ENCODE results near the gene MRPS34. TPM values are rescaled to one million over a fixed set of nuclear protein-coding genes. Genes with fewer than 3 reads are reported as not detected.
"Not testable (repeated sequence)": the region's sequence is repeated elsewhere in the genome, so short reads cannot be mapped to it uniquely, and the experiment has no call there.

Gene MRPS34
- total RNA-seq, 1 donor from 2014 or later = 85.9 TPM

DNA sequence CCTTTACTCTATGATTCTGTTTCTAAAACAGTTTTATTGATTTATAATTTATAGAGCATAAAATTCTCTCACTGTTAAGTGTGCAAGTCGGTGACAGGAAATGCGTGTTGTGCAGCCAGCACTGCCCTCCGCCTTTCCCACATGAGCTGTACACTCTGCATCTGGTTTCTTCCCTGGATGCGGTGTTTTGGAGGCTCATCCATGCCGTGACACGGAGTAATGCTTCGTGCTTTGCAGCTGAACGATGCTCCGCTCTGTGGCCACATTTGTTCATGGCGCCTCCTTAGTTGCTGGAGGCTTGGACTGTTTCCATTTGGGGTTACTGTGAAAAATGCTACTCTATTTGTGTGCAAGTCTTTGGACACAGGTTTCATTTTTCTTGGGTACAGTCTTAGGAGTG lies 27.8 kb upstream of the MRPS34 start:
- ATAC-seq (no peak), DNase-seq (no peak)
- intact Hi-C loops (cut with micrococcal nuclease) = no loop called here

DNA sequence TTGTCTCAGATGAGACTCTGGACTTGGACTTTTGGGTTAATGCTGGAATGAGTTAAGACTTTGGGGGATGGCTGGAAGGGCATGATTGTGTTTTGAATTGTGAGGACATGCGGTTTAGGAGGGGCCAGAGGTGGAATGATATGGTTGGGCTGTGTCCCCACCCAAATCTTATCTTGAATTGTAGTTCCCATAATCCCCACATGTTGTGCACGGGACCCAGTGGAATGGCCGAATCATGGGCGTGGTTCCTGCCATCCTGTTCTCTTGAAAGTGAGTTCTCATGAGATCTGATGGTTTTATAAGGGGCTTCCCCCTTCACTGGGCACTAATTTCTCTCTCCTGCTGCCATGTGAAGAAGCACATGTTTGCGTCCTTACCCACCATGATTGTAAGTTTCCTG lies 26.3 kb upstream of the MRPS34 start:
- intact Hi-C loops (cut with micrococcal nuclease); ATAC-seq; DNase-seq: not testable (repeated sequence)

DNA sequence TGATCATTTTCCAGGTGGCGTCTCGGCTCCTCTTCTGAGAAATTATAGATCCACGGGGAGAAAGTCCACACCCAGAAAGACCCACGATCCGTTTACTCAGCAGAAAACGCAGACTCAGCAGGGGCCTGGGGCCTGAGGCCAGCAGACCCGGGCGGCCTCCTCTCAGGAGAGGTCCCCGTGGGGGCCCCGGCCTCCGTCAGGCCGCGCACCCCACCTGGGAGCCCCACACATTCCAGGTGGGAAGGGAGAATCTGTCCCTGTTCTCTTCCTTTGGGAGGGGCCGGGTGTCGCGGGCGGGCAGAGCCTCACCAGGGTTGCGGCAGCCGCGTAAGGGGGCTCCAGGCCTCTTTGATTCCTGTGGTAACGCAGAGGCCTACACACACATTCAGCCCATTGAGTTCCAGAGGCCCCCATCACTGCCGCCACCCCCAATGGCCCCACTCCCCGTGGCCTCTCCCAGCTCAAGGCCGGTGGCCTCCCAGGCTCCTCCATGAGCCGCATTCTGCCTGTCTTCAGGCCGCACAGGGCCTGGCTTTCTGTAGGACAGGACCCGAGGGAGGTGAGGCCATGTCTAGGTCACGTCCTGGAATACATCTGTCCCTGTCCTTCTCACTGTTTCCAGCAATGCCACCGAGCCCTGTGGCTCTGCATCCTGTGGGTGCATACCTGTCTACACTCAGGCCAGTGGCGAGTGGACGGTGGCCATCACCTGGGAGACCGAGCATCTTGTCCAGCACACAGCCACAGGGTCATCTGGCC lies 22.2 kb upstream of the MRPS34 start:
- no peak for ATAC-seq
- intact Hi-C loops (cut with micrococcal nuclease) = no loop called here
- DNase-seq = no peak

DNA sequence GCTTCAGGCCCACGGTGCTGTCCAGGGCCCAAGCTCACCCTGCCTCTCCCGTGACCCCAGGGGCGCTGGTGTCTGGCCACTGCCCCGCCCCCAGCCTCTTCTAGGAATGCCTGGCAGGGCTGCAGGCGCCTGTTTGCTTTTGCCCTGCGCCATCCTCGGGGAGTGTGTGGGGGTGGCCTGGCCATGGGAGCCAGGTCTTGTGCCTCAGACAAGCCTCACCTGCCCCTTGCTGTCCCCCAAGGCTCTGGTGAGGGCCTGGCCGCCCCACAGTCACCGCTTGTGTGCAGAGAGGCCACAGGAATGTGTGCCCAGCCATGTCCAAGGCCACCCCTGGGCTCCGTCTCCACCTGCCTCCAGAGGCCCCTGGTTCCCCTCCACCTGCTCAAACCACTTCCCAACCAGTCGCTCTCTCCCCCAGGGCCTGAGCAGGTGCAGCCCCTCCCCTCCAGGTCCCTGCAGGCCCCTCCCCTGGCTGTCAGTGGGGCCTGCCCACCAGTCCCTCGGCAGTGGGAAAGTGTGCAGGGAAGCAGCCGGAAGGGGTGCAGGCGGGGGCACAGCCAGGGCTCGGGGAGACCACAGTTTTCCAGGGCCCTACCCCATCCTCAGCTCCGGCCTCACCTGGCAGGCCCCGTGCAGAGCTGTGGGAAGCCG lies 21.4 kb upstream of the MRPS34 start:
- no peak for DNase-seq
- ATAC-seq = no peak
- intact Hi-C loops (cut with micrococcal nuclease) = no loop called here

DNA sequence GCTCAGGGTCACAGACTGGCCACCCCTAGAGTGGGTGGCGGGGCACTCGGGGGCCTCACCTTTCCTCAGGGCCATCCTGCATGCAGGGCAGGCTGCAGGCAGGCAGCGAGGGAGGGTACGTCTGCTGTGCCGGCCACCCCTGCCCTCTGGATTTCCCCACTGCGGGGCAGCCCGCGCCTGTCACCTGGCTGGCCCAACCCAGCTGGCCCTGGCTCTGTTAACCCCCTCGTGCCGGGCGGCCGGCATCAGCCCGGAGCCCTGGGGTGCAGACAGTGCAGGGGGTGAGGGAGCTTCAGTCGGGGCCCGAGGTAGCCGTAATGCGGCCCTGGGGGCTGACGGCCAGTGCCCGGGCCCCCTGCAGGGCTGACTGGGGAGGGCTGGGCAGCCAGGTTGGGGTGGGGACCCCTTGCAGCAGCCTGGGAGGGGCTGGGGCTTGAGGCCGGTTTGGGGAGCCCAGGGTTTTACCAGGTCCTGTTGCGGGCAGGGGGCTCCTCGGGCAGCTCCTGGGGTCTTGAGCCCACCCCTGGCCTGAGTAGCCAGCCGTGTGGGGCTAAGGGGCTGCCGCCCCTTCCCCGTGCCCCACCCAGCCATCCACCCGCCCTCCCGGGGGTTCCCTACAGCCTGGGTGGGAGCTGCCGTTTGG lies 20.8 kb upstream of the MRPS34 start, which contains the start of gene IGFALS:
TSS of gene IGFALS (minus strand) at position 128 of the 643 bp plus-strand sequence. CDS start at position 75, 53 bp downstream.
- intact Hi-C loops (cut with micrococcal nuclease) = no loop called here
- no peak for ATAC-seq
- peak; percentile 17 for DNase-seq

DNA sequence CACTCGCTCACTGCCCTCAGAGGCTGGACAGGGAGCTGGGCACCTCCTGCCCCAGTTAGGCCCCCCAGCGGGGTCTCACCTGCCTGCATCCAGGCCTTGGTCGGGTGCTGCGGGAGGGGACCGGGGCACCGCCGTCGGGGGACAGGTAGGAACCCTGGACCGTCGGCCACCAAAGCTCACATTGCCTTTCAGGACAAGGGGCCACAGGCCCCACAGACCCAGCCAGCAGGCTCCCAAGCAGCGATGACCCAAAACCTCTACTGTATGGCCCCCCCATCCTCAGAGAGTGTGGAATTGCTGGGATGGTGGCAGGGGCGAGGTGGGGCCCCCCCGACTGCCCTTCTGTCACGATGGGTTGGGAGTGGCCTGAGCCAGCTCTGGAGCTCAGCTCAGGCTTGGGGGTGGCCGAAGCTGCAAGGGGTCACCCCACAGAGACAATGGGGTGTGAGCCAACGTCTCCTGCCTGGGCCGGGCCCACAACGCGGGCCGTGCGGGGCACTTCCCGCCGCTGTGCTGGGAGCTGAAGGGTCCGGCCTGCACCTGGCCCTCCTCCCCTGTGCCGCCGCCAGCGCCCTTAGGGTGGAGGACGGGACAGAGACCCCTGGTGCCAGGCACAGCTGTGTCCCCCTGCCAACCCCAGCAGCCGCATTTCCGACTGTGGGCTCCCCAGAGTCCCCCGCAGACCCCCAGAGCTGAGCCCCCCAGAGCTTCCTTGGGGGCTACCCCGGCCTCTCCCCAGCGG lies 20.1 kb upstream of the MRPS34 start:
- peak; percentile 20 for DNase-seq

DNA sequence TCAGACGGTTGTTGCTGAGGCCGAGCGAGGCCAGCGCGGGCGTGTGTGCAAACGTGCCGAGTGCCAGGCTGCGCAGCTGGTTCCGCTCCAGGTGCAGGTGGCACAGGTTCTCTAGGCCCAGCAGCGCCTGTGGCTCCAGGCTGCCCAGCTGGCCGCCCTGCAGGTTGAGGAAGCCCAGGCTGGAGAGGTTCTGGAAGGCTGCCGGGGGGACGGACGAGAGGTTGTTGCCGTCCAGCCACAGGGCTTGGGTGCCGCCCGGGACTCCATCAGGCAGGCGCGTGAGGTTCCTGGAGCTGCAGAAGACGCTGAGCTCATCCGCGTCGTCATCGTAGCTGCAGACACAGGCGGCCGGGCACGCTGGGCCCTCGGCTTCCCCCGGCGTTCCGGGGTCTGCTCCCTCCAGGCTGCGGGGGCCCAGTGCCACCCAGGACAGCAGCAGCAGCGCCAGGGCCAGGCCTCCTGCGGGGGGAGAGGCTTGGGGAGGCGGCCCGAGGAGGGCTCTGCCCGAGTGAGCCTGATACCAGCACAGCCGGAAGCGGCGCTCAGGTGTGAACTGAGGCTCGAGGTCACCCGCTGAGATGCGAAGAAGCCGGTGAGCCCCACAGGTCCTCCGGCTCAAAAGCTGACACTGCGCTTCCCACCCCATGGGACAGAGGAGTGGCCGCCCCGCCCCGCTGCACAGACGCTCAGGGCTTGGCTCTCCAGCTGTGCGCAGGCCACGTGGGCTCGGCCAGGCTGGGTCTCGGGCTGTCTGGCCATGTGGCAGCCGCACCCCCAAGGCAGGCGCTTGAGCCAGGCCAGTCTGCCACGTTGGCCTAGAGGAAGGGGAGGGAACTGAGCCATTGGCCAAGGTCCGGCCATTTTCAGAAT lies 19.2 kb upstream of the MRPS34 start:
- DNase-seq (no peak), ATAC-seq (no peak)
- intact Hi-C loops (cut with micrococcal nuclease) = no loop called here

More for the DNA sequence above, 20.1 kb upstream of the MRPS34 start:
- ATAC-seq = no peak
- intact Hi-C loops (cut with micrococcal nuclease) = no loop called here

DNA sequence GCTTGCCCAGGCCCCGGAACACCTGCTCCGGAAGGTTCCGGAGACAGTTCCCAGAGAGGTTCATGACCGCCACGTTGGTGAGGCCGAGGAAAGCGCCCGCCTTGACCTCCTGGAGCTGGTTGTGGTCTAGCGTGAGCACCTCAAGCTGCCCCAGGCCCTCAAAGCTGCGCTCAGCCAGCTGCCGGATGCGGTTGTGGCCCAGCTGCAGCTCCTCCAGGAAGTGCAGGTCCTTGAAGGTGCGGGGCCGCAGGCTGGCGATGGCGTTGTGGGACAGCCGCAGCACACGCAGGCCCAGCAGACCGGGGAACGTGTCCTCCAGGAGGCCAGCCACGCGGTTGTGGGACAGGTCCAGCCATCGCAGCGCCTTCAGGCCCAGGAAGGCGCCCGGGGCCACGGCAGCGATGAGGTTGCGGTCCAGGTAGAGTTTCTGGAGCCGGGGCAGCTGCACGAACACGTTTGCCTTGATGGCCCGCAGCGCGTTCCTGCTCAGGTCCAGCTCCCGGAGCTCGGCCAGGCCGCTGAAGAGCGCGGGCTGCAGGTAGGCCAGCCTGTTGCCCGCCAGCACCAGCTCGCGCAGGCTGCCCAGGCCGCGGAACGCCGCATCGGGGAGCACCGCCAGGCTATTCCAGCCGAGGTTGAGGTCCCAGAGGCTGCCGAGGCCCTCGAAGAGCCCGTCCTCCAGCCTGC lies 18.5 kb upstream of the MRPS34 start:
- DNase-seq (no peak), ATAC-seq (no peak)
- intact Hi-C loops (cut with micrococcal nuclease) = no loop called here

DNA sequence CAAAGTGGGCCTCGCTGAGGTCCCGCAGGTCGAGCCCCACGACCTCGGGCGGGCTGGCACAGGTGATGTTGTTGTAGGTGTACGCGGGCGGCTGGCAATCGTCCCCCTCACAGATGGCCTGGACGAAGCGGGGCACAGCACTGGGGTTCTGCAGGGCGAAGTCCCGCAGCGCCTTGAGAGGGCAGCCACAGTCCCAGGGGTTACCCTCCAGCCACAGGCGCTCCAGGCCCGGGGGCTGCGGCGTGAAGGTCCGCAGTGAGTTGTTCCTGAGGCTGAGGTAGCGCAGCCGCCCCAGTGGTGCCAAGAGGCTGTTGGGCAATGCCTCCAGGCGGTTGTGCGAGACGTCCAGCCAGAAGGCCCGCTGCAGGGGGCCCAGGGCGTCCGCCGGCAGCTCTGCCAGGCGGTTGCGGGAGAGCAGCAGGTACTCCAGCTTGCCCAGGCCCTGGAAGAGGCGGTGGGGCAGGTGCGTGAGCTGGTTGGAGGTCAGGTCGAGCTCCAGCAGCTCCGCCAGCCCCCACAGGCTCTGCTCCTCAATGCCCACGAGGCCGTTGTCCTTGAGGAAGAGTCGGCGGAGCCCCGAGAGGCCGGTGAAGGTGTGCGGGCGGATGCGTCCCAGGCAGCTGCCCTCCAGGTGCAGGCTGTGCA lies 17.8 kb upstream of the MRPS34 start:
- intact Hi-C loops (cut with micrococcal nuclease) = no loop called here
- ATAC-seq = no peak
- no peak for DNase-seq

DNA sequence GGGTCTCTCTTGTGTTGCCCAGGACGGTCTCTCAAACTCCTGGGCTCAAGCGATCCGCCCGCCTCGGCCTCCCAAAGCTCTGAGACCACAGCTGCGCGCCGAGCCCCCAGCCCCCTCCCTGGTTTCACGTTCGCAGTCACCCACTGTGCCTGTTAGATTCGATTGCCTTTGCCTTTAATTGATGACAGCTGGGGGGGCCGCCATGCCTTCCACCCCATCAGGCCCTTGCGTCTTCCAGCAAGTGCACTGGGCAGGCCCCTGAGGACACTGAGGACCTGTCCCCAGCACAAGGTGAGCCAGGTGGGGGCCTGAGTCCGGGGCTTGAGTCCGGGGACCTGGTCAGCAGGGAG lies 17.3 kb upstream of the MRPS34 start:
- DNase-seq = no peak
- intact Hi-C loops (cut with micrococcal nuclease) = no loop called here
- no peak for ATAC-seq

DNA sequence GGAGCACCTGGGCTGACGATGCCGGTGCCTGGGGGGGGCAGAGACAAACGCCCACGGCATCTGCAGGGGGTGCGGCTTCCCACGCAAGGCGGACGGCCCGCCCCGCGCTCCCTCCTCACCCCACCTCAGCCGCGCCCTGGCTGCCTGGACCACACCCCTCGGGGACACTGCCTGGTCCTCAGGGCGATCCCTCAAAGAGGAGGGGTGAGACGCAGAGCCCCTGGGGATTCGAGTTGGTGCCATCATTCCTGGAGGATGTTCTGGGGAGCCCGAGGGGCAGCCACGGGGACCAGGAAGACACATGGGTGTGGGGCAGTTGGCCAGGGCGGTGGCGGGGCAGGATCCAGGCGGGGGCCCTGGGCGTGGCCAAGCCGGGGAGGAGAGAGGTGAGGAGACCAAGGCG lies 16.7 kb upstream of the MRPS34 start:
- ATAC-seq (no peak), DNase-seq (peak; percentile 27)
- intact Hi-C loops (cut with micrococcal nuclease) = no loop called here

DNA sequence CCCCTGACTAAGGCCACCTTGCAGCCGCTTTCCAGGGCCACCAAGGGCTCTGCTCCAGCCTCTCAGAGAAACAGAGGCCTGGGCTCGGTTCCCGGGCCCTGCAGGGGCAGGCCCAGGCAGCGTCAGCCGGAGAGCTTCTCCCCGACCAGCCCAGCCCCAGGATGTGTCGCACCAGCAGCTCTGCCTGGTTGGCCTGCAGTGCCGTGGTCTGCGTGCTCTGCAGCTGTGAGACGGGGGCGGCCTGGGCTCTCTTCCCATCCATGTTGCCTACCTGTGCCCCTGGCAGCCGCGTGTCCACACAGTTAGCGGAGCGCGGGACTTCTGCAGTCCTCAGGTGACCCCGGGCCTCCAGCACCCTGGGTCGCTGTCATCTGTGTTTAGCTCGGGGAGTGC lies 15.8 kb upstream of the MRPS34 start:
- intact Hi-C loops (cut with micrococcal nuclease) = no loop called here
- no peak for ATAC-seq
- DNase-seq = peak; percentile 26

DNA sequence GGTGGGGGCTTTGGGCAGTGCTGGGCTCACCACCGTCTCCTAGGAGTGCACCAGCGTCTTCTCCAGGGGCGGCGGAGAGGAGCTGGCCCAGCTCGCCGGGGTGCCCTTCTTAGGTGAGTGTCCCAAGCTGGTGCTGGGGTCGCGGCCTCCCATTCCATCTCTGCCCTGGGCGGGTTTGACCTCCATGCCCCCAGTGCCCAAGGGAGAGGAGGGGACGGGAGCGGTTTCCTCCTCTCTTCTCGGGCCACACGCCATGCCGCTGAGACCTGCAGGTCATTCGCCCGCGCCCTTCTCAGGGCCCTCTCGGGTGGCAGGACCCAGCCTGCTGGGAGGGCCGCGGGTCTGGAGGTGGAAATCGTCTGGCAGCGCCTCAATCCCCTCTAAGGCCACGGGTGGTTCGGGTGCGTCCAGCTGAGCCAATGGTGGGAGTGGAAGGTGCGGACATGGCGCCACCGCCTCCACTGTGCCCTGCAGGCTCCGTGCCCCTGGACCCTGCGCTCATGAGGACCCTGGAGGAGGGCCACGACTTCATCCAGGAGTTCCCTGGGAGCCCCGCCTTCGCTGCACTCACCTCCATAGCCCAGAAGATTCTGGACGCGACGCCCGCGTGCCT lies 15.3 kb upstream of the MRPS34 start:
- DNase-seq (peak; percentile 31), ATAC-seq (no peak)
- intact Hi-C loops (cut with micrococcal nuclease) = no loop called here

DNA sequence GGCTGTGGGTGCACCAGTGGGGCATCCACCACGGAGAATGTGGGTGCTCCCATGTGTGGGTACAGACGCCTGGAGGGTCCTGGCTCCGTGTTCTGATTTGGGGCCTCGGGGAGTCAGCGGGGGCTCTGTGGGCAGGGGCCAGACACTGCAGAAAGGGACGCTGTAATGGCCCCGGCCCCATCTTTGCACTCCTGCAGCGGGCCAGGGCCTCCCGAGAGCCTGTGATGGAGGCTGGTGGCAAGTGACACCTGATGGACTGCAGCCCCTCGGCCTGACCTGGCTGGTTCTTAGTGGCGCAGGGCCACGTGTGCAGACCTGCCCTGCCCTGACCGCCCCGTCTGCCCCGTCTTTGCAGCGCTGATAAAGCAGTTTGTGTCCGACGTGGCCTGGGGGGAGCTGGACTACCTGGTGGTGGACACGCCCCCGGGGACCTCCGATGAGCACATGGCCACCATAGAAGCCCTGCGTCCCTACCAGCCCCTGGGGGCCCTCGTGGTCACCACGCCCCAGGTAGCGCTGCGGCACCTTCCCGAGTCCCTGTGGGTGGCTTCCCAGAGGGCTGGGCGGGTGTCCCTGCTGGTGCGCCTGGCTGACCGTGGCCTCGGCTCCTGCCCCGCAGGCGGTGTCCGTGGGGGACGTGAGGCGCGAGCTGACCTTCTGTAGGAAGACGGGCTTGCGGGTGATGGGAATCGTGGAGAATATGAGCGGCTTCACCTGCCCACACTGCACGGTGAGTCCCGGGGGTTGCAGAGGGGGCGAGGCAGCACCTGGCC lies 14.6 kb upstream of the MRPS34 start:
- DNase-seq = peak; percentile 29
- intact Hi-C loops (cut with micrococcal nuclease) = no loop called here
- ATAC-seq = no peak

DNA sequence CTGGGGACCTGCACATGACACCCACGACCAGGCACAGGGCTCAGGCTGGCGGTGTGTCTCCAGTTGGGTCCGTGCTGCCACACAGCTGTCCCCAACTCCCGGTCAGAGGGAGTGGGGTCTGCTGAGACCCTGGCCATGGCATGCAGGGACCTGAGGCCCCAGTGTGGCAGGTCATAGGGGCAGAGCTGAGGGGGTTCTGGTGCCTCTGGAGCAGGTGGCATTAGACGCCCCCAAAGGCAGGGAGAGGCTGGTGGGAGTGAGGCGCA lies 14.1 kb upstream of the MRPS34 start:
- DNase-seq = peak; percentile 19
- ATAC-seq = no peak
- intact Hi-C loops (cut with micrococcal nuclease) = no loop called here

DNA sequence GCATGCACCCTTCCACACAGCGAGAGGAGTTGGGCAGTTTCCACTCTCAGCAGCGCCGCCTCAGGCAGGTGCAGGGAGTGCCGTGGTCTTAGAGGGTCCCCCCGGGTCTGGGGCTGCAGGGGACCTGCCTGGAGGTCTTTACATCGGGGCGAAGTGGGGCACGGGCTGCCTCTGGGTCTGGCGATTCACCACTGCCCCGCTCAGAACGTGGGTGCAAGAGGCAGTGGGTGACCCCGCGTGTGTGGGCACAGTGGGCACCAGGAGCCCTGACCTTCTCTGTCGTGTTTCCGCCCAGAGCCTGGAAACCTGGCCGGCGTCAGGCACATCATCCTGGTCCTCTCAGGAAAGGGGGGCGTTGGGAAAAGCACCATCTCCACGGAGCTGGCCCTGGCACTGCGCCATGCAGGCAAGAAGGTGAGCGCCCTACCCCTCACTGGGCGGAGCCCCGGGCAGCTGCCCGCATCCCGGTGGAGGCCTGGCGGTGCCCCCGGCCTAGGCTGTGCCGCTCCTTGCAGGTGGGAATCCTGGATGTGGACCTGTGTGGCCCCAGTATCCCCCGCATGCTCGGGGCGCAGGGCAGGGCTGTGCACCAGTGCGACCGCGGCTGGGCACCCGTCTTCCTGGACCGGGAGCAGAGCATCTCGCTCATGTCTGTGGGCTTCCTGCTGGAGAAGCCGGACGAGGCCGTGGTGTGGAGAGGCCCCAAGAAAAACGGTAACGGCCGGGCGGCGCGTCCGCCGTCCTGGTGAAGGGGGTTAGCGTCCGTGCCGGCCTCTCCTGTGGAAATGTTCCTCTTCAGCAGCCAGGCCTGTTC lies 13.5 kb upstream of the MRPS34 start:
- intact Hi-C loops (cut with micrococcal nuclease) = no loop called here
- no peak for ATAC-seq
- DNase-seq = peak; percentile 29

Measured in left ventricle myocardium superior (tissue), 1 donor.